Duodenal mucosa (tissue), 2 donors: Measurements from ENCODE around the gene CD81.

ENCODE experiments used
- H3K27ac ChIP-seq: one replicate; pipeline ENCODE4 v1.7.0; 2013; ENCODE audit warnings: low read depth, low read length
- H3K27me3 ChIP-seq, 2 donors: one replicate each; pipeline ENCODE4 v1.7.0; 2013; ENCODE audit warnings: low read length in 2 of 2, control low read depth in 1 of 2; ENCODE audit not compliant: insufficient read depth in 2 of 2, control insufficient read depth in 1 of 2
- H3K36me3 ChIP-seq, 2 donors: one replicate each; pipeline ENCODE4 v1.7.0; 2013; ENCODE audit warnings: low read length in 2 of 2, control low read depth in 1 of 2; ENCODE audit not compliant: insufficient read depth in 2 of 2, control insufficient read depth in 1 of 2
- H3K4me1 ChIP-seq, 2 donors: one replicate each; pipeline ENCODE4 v1.7.0; 2013; ENCODE audit warnings: low read length in 2 of 2, control low read depth in 1 of 2; ENCODE audit not compliant: insufficient read depth in 2 of 2, control insufficient read depth in 1 of 2
- H3K4me3 ChIP-seq, 2 donors: one replicate each; pipeline ENCODE4 v1.7.0; 2013; ENCODE audit warnings: low read length in 2 of 2, low read depth in 1 of 2
- H3K9ac ChIP-seq, 2 donors: one replicate each; pipeline ENCODE4 v1.7.0; 2013; ENCODE audit warnings: low read length in 2 of 2, low read depth in 1 of 2
- H3K9me3 ChIP-seq, 2 donors: one replicate each; pipeline ENCODE4 v1.7.0; 2013; ENCODE audit warnings: low read length in 2 of 2, control low read depth in 1 of 2; ENCODE audit not compliant: control insufficient read depth in 1 of 2

The CD81 gene

DNA sequence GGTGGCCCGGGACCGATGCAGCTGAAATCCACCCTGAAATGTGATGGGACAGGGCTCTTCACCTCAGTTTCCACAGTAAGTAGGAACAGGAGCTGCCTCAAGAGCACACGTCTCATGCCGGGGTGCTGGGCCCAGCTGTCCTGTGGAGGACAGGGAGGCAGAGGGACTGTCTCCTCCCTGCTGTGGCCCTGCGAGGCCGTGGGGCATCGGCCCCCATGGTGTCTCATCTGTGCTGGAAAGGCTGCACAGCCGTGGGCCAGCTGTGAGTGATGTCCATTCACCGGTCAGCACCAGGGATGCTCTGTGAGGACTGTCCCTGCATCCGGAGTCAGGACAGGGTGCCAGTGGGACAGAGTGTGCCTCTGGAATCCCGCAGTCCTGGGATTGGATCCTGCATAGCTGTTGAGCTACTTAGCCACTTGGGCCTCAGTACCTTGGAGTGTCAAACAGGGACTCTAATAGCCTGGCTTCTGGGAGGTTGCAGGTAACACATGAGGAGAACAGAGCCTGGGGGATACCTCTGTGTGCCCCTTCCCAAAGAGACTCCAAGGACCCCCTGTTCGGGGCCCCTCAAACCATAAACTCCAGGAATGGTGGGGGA lies 50.7 kb downstream of the CD81 start:
- Histone ChIP-seq H3K27ac (no peak overlapping the region), H3K4me3 (no peak overlapping the region), H3K27me3 (peaks cover 9 to 29% of the 10 kb centered on the region in 2 donors), H3K9ac (peak overlapping the region in 1 of 2 donors; percentile 26), H3K4me1 (peaks cover 6 to 14% of the 10 kb centered on the region in 2 donors), H3K36me3 (no peaks in the 10 kb centered on the region), H3K9me3 (no peaks in the 10 kb centered on the region)

DNA sequence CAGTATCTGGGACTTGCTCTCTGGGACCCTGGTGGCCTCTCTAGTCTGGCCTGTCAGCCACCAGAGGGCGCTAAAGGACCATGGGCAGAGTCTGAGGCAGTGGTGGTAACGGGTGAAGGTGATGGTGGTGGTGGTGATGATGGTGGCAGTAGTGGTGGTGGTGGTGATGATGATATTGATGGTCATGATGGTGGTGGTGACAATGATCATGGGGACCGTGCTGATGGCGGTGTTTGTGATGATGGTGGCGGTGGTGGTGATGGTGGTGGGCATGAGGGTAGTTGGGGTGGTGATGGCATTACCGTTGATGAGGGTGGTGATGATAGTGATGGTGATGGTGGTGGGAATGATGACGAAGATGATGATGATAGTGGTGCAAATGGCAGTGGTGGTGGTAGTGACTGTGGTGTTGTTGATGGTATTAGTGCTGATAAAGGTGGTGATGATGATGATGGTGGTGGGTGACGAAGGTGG lies 51.2 kb downstream of the CD81 start:
- H3K4me1 ChIP-seq, result peaks cover 6 to 14% of the 10 kb centered on the region in 2 donors
- H3K4me3 ChIP-seq, result no peak overlapping the region
- no peaks in the 10 kb centered on the region for H3K9me3 ChIP-seq
- H3K9ac ChIP-seq, result no peak overlapping the region
- no peak overlapping the region for H3K27ac ChIP-seq
- peaks cover 0 to under 1% of the 10 kb centered on the region in 2 donors for H3K36me3 ChIP-seq
- peaks cover 9 to 24% of the 10 kb centered on the region in 2 donors for H3K27me3 ChIP-seq

DNA sequence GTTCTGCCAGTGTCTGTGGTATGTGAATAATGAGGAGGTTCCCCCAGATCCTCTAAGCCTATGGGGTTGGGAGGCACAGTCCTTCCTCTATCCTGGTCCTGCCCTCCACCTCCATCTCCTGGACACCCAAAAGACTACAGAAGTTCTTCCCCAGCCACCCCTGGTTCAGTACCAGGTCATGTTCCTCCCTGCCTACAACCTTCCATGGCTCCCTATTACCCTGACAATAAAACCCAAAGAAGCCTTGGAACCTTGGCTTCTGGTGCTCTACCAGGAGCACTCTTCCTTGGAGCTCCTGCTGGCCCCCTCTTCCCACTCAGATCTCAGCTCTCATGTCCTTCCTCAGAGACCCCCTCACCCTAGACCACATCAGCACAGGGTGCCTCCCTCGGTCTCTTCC lies 54.3 kb downstream of the CD81 start:
- H3K4me1 ChIP-seq, result peaks cover 6 to 14% of the 10 kb centered on the region in 2 donors
- peaks cover 0 to 3% of the 10 kb centered on the region in 2 donors for H3K27me3 ChIP-seq
- H3K9me3 ChIP-seq, result no peaks in the 10 kb centered on the region
- H3K27ac ChIP-seq, result no peak overlapping the region
- no peak overlapping the region for H3K4me3 ChIP-seq
- peaks cover 0 to 13% of the 10 kb centered on the region in 2 donors for H3K36me3 ChIP-seq
- no peak overlapping the region for H3K9ac ChIP-seq

DNA sequence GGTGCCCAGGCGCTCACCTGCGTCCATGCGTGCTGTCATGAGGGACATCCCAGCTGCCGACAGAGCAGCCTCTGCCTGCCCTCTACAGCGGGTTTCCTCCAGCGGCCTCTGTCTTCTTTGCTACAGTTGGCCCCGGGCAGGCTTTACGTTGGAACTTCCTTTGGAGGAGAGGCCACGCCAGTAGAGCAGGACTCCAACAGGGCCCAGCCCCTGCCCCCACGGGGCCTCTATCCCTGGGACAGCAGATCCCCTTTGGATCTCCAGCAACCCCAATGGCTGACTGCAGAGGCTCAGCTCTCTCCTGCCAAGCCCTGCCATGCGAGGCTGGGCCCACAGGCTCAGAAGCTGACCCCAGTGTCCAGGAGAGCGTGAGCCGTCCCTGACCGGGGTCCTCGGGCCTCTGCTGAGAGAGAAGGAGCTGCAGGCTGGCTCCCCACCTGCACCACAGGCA lies 55.1 kb downstream of the CD81 start:
- Histone ChIP-seq H3K9me3 (no peaks in the 10 kb centered on the region), H3K4me3 (no peak overlapping the region), H3K9ac (no peak overlapping the region), H3K27me3 (no peaks in the 10 kb centered on the region), H3K4me1 (peaks cover 6 to 9% of the 10 kb centered on the region in 2 donors), H3K27ac (no peak overlapping the region), H3K36me3 (peaks cover 0 to 13% of the 10 kb centered on the region in 2 donors)

DNA sequence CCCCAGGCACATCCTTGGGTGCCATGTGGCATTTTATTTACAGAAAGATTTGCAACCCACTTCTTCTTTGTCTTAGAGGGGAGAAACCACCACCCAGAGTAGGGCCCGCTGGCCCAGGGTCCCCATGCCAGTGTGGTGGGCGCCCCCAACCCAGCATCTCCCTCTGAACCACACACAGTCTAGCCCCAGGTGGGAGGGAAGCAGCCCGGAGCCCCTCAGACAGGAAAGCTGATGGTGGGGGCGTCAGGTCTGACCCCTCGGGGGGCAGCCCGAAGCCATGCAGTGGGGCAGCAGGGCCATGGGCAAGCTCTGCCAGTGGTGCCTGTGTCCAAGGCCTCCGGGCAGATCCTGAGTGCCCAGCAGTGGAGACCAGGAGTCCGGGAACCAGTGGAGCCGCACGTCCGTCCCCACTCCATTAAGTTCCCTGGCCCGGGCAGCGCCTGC lies 55.5 kb downstream of the CD81 start:
- H3K27me3 ChIP-seq, result no peaks in the 10 kb centered on the region
- no peaks in the 10 kb centered on the region for H3K9me3 ChIP-seq
- no peak overlapping the region for H3K27ac ChIP-seq
- no peak overlapping the region for H3K4me3 ChIP-seq
- H3K4me1 ChIP-seq, result peaks cover 3 to 6% of the 10 kb centered on the region in 2 donors
- peaks cover 0 to 13% of the 10 kb centered on the region in 2 donors for H3K36me3 ChIP-seq
- no peak overlapping the region for H3K9ac ChIP-seq

DNA sequence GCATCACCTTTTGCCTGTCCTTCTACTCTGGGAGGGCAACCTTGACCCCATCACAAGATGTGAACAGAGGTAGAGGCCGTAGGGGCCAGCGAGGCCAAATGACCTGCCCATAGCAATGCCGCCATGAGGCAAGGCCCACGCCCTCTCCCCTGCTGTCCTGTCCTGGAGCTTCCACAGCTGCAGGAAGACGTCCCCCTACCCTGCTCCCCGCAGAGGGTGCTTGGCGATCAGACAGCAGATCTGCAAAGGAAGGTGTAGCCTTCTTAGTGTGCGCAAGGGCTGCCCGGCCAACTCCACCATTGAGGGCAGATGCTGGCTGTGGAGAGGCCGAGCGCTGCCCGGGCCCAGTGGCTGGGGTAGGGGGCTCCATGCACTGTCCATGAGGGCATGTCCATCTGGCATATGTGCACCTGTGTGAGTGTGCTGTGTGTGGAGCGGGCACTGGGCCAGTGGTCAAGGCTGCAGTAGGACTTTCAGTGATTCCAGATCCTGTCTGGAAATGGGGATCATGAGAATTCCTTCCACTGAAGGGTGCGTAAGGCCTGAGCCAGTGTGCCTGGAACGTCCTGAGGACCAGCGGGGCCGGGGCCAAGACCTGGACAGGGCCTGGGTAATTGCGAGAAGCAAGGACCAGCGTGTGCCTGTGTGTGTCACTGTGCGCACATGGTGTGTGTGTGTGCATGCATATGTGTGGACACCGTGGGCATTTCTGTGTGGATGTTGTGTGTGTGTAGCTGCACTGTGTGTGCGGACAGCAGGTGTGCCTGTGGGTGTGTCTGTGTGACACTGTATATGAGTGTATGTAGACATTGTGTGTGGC lies 56.2 kb downstream of the CD81 start:
- Histone ChIP-seq H3K27ac (no peak overlapping the region), H3K9me3 (no peaks in the 10 kb centered on the region), H3K27me3 (no peaks in the 10 kb centered on the region)

DNA sequence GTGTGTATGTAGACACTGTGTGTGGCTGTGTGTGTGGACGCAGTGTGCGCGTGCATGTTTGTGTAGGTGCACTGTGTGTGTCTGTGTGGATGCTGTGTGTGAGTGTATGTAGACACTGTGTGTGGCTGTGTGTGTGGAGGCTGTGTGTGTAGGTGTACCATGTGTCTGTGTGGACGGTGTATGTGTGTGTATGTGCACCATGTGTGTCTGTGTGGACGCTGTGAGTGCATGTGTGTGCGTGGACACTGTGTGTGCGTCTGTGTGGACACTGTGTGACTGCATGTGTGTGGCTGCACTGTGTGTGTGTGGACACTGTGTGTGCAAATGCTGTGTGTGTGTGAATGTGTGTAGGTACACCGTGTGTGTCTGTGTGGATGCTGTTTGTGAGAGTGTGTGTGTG lies 56.9 kb downstream of the CD81 start:
- Histone ChIP-seq H3K36me3 (peaks cover 0 to 13% of the 10 kb centered on the region in 2 donors), H3K4me1 (peaks cover 0 to 3% of the 10 kb centered on the region in 2 donors), H3K27me3 (no peaks in the 10 kb centered on the region), H3K4me3 (no peak overlapping the region), H3K9me3 (no peaks in the 10 kb centered on the region), H3K27ac (no peak overlapping the region), H3K9ac (no peak overlapping the region)

More for the DNA sequence above, 56.2 kb downstream of the CD81 start:
- H3K36me3 ChIP-seq, result peaks cover 0 to 13% of the 10 kb centered on the region in 2 donors
- H3K4me1 ChIP-seq, result peaks cover 0 to 3% of the 10 kb centered on the region in 2 donors
- no peak overlapping the region for H3K9ac ChIP-seq
- H3K4me3 ChIP-seq, result no peak overlapping the region

DNA sequence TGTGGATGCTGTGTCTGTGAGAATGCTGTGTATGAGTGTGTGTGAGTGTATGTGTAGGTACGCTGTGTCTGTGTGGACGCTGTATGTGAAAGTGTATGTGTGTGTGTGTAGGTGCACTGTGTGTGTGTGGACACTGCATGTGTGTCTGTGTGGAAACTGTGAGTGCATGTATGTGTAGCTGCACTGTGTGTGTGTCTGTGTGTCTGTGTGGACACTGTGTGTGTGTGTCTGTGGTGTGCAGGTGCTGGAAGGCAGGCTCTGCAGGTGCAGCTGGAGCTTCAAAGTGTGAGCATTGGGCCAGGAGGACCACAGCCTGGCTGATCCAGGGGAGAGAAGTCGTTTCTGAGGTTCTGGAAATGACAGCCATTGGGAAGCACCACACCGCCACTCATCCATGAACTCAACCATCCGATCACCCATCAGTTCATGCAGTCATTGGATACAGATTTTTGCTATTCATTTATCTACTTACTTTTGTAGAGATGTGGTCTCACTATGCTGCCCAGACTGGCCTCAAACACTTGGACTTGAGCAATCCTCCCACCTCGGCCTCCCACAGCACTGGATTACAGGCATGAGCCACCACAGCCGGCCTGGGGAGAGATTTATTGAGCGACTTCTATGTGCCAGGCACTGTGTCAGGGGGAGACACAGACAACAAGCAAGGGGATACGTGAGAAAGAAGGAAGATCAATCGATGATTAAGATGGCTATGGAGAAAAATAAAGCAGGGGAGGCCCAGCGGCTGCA lies 57.6 kb downstream of the CD81 start:
- peaks cover 0 to 13% of the 10 kb centered on the region in 2 donors for H3K36me3 ChIP-seq
- H3K4me3 ChIP-seq, result no peak overlapping the region
- no peaks in the 10 kb centered on the region for H3K27me3 ChIP-seq
- H3K4me1 ChIP-seq, result peaks cover 0 to 3% of the 10 kb centered on the region in 2 donors
- no peak overlapping the region for H3K9ac ChIP-seq
- no peak overlapping the region for H3K27ac ChIP-seq
- H3K9me3 ChIP-seq, result no peaks in the 10 kb centered on the region

DNA sequence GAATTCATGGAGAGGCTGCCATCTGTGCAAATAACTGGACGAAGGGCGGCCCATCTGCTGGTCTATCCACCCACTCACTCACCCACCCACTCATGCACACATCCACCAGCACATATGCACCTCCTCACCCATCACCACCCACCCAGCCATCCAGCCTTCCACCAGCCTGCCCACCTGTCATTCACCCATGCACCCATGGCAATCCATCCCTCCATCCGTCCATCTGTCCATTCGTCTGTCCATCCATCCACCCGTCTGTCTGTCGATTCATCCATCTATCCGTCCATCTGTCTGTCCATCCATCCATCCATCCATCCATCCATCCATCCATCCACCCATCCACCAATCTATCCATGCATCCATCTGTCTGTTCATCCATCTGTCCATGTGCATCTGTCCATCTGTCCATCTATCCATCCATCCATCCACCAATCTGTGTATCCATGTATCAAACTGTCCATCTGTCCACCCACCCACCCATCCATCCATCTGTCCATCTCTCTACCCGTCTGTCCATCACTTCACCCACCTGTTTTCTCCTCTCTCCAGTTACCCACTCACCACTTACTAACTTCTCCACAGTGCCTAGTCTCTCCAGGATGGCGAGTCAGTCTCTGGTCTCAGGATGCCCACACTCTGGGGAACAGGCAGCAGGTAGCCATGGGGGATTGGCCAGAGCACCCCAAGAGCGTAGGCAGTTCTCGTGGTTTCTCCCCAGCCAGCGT lies 58.3 kb downstream of the CD81 start:
- peaks cover 0 to 4% of the 10 kb centered on the region in 2 donors for H3K4me1 ChIP-seq
- no peaks in the 10 kb centered on the region for H3K9me3 ChIP-seq
- no peak overlapping the region for H3K27ac ChIP-seq
- no peaks in the 10 kb centered on the region for H3K27me3 ChIP-seq
- no peak overlapping the region for H3K9ac ChIP-seq
- H3K36me3 ChIP-seq, result peaks cover 0 to 13% of the 10 kb centered on the region in 2 donors
- H3K4me3 ChIP-seq, result no peak overlapping the region
